ENCODE measurements around the gene CCDC142. TPM values are rescaled to one million over a fixed set of nuclear protein-coding genes. Genes with fewer than 3 reads are reported as not detected.

CCDC142 gene
- total and polyA plus RNA-seq, 2 of the 8 experiments (the other 6 are each of a cell fraction or from before 2014, with no cell fraction given): 6.0 to 10.7 TPM

- no peak overlapping the region for H2AK5ac ChIP-seq (ENCODE audit: low read depth, low read length)
- CTCF ChIA-PET (ENCODE audit: partially characterized antibody): interaction anchor here (0.6 to 10.5 kb wide), 17 partner anchors 9 to 337 kb away, joined by 3 to 86 read pairs (median 3); partner anchors contain the start of genes CCDC142, M1AP, MRPL53 and TTC31
- no peak for FAIRE-seq
- H2AFZ ChIP-seq (ENCODE audit: low read length): no peak overlapping the region
- WGBS, 2 experiments (ENCODE audit: extremely low coverage in 1 of 2, insufficient coverage in 1 of 2, insufficient read length in 1 of 2, insufficient replicate concordance in 2 of 2, low coverage in 1 of 2, low lambda C conversion rate in 2 of 2, missing lambda C conversion rate in 1 of 2): 93% methylated on average over 19 of the region's 20 CpGs; no CpG with 5 or more reads in 1 of the 2 experiments
- H3K4me2 ChIP-seq (ENCODE audit: insufficient read depth in 1 of 2, low read depth in 2 of 2, low read length in 2 of 2): no peak overlapping the region
- no peak overlapping the region for H2BK5ac ChIP-seq (ENCODE audit: low read depth, low read length)
- H3K56ac ChIP-seq (replicated peaks; ENCODE audit: insufficient read length, low read depth, low read length): no peak overlapping the region
- H3K79me2 ChIP-seq (ENCODE audit: control insufficient read depth in 1 of 2, insufficient read depth in 2 of 2, low read length in 2 of 2): peaks cover 0 to 10% of the 10 kb centered on the region in 2 experiments; a peak in 1 of 4 replicates
- no peaks in the 10 kb centered on the region for H4K20me1 ChIP-seq (replicated peaks in 1 of 2; ENCODE audit: control insufficient read depth in 1 of 2, insufficient read depth in 2 of 2, low read length in 2 of 2)
- H3K9me3 ChIP-seq (ENCODE audit: insufficient read depth in 2 of 2, low read depth in 1 of 2, low read length in 1 of 2): no peaks in the 10 kb centered on the region
- H3K9ac ChIP-seq (replicated peaks in 1 of 4; ENCODE audit: extremely low read depth in 1 of 4, low read depth in 3 of 4, low read length in 3 of 4): no peak overlapping the region
- no peaks in the 10 kb centered on the region; the same call in none of the 2 replicates for H3K79me1 ChIP-seq (ENCODE audit: low read depth, low read length)
- no peak overlapping the region for H3K4ac ChIP-seq (replicated peaks; ENCODE audit: insufficient read length, low read depth, low read length)
- no peak overlapping the region for H3K23ac ChIP-seq (ENCODE audit: insufficient read length)
- no peak overlapping the region for H3K14ac ChIP-seq (ENCODE audit: insufficient read length)
- no peak overlapping the region for H4K91ac ChIP-seq (replicated peaks; ENCODE audit: insufficient read length, low read length)
- H4K5ac ChIP-seq (ENCODE audit: insufficient read length, low read depth, low read length): no peak overlapping the region
- peaks cover 0 to 12% (median 2%) of the 10 kb centered on the region in 4 experiments; a peak in 4 of 8 replicates for H3K36me3 ChIP-seq (ENCODE audit: control insufficient read depth in 2 of 4, insufficient read depth in 4 of 4, low read length in 3 of 4)
- no peak overlapping the region for H2BK120ac ChIP-seq (replicated peaks; ENCODE audit: low read depth, low read length)
- H3K4me1 ChIP-seq (replicated peaks in 1 of 4; ENCODE audit: control insufficient read depth in 3 of 4, insufficient read depth in 4 of 4, low read length in 3 of 4): peaks cover 0 to 2% (median 0%) of the 10 kb centered on the region in 4 experiments; a peak in 2 of 7 replicates
- DNase-seq (ENCODE audit: low read depth in 1 of 2, low spot score in 2 of 2): no peak
- POLR2A ChIA-PET (ENCODE audit: partially characterized antibody): interaction anchor here (0.7 to 10.5 kb wide), 8 partner anchors 8 to 36 kb away, joined by 3 to 89 read pairs (median 4); partner anchors contain the start of genes CCDC142, INO80B, MRPL53 and RTKN
- H2BK12ac ChIP-seq (ENCODE audit: low read depth, low read length): no peak overlapping the region
- H3K27ac ChIP-seq (ENCODE audit: low read depth, low read length): no peak overlapping the region
- H2BK15ac ChIP-seq (ENCODE audit: low read length): no peak overlapping the region
- H3K4me3 ChIP-seq (ENCODE audit: extremely low read depth in 1 of 4, insufficient read depth in 2 of 4, low read depth in 3 of 4, low read length in 4 of 4): no peak overlapping the region
- H2BK20ac ChIP-seq (ENCODE audit: low read length): no peak overlapping the region
- H3K27me3 ChIP-seq (replicated peaks in 1 of 4; ENCODE audit: control insufficient read depth in 3 of 4, extremely low read depth in 1 of 4, insufficient read depth in 3 of 4, low read length in 3 of 4): no peaks in the 10 kb centered on the region
- H3K18ac ChIP-seq (ENCODE audit: extremely low read depth, low read length): no peak overlapping the region
- no peak overlapping the region; the same call in 1 of the 2 replicates for H4K8ac ChIP-seq (ENCODE audit: extremely low read depth, insufficient read depth, low read length)
- H3K23me2 ChIP-seq (ENCODE audit: low read depth, low read length): peaks cover 17% of the 10 kb centered on the region
- TF ChIP-seq E2F6 (IDR thresholded peaks at IDR 0.05) (no peak), ZNF274 (IDR thresholded peaks at IDR 0.05; ENCODE audit: borderline replicate concordance, extremely low read depth, low read length) (no peak), NANOG (IDR thresholded peaks at IDR 0.05; ENCODE audit: insufficient read depth, low read depth, low read length, poor library complexity, severe bottlenecking) (no peak), SIRT6 (IDR thresholded peaks at IDR 0.05; ENCODE audit: low read length) (no peak), SUZ12 (IDR thresholded peaks at IDR 0.05; ENCODE audit: low read length) (no peak), PHF8 (conservative IDR thresholded peaks at IDR 0.05; ENCODE audit: low read depth, low read length) (no peak), SIX5 (IDR thresholded peaks at IDR 0.05; ENCODE audit: low read depth, low read length) (no peak), KDM1A (IDR thresholded peaks at IDR 0.05; ENCODE audit: borderline replicate concordance, low read length) (no peak), SAP30 (IDR thresholded peaks at IDR 0.05; ENCODE audit: insufficient read depth, insufficient replicate concordance, low read length) (no peak), RXRA (IDR thresholded peaks at IDR 0.05; ENCODE audit: insufficient read depth, low read depth, low read length) (no peak), BACH1 (IDR thresholded peaks at IDR 0.05; ENCODE audit: low read length) (no peak)
These were observed 20.6 kb downstream of the CCDC142 start for GRCh38 chr2:74462054-74462785.

Data from H1 (cell line).